Activated CD4-positive, alpha-beta T cell treated with anti-CD3 and anti-CD28 coated beads, Interleukin-2, amount 50 U/mL, for 16 hours (primary cell): Measurements from ENCODE around the gene SVIL.
"Not testable (repeated sequence)": the region's sequence is repeated elsewhere in the genome, so short reads cannot be mapped to it uniquely, and the experiment has no call there.

Experiments used
- DNase-seq: peaks from one replicate; pipeline ENCODE4 v3.0.0-alpha.2; 2020

Gene SVIL

GRCh38 chr10:29535012-29535777 lies 99.6 kb downstream of the SVIL start:
- no peak for DNase-seq

- no peak for DNase-seq
Measured at GRCh38 chr10:29534590-29534989, 100.2 kb downstream of the SVIL start.

- no peak for DNase-seq
Measured at GRCh38 chr10:29533696-29534285, 101.0 kb downstream of the SVIL start.

- no peak for DNase-seq
Measured at GRCh38 chr10:29533046-29533445, 101.7 kb downstream of the SVIL start.

GRCh38 chr10:29532256-29532878 lies 102.4 kb downstream of the SVIL start:
- DNase-seq: no peak

GRCh38 chr10:29530112-29530976 lies 104.4 kb downstream of the SVIL start:
- no peak for DNase-seq

GRCh38 chr10:29529146-29529545 lies 105.6 kb downstream of the SVIL start:
- no peak for DNase-seq

GRCh38 chr10:29525762-29526161 lies 109.0 kb downstream of the SVIL start:
- DNase-seq: no peak

GRCh38 chr10:29524720-29525119 lies 110.1 kb downstream of the SVIL start:
- DNase-seq: no peak

GRCh38 chr10:29524294-29524693 lies 110.5 kb downstream of the SVIL start:
- DNase-seq: no peak

GRCh38 chr10:29522918-29523317 lies 111.9 kb downstream of the SVIL start:
- DNase-seq: no peak

GRCh38 chr10:29522061-29522855 lies 112.5 kb downstream of the SVIL start:
- DNase-seq: no peak

- DNase-seq: no peak
Measured at GRCh38 chr10:29519659-29520058, 115.1 kb downstream of the SVIL start.

GRCh38 chr10:29517352-29517923 lies 117.3 kb downstream of the SVIL start:
- no peak for DNase-seq

GRCh38 chr10:29516309-29516932 lies 118.3 kb downstream of the SVIL start:
- not testable (repeated sequence) for DNase-seq

GRCh38 chr10:29515879-29516278 lies 118.9 kb downstream of the SVIL start:
- DNase-seq: not testable (repeated sequence)

- DNase-seq: not testable (repeated sequence)
Measured at GRCh38 chr10:29515104-29515503, 119.7 kb downstream of the SVIL start.

GRCh38 chr10:29514306-29514705 lies 120.5 kb downstream of the SVIL start:
- no peak for DNase-seq

GRCh38 chr10:29512425-29512974 lies 122.3 kb downstream of the SVIL start:
- DNase-seq: no peak

- not testable (repeated sequence) for DNase-seq
Measured at GRCh38 chr10:29511806-29512205, 123.0 kb downstream of the SVIL start.
